DND-41 (cell line): Measurements from ENCODE around the gene NEK10.

Experiments
- ATAC-seq: fragments of 200-7000 bp; cut with Tn5 transposase; 3 replicates; pipeline ENCODE4 v1.9.1; 2021; ENCODE audit warnings: low read depth; ENCODE audit not compliant: insufficient read depth
- DNase-seq: peaks from one replicate; pipeline ENCODE4 v3.0.0-alpha.2; 2020
- H2AFZ ChIP-seq: 2 replicates; pipeline ENCODE4 v1.6.0; 2012; ENCODE audit warnings: low read depth, low read length
- H3K27ac ChIP-seq: 2 replicates; pipeline ENCODE4 v1.5.1; 2012; ENCODE audit warnings: low read length, inconsistent platforms
- H3K27me3 ChIP-seq: fragments of 200-600 bp; sonication (generic); 2 replicates; pipeline ENCODE4 v1.6.0; 2012; ENCODE audit warnings: low read length, mild to moderate bottlenecking, inconsistent platforms; ENCODE audit not compliant: insufficient read depth, poor library complexity
- H3K36me3 ChIP-seq: 2 replicates; pipeline ENCODE4 v1.5.1; 2012; ENCODE audit warnings: low read length, inconsistent platforms; ENCODE audit not compliant: insufficient read depth
- H3K4me1 ChIP-seq: 2 replicates; pipeline ENCODE4 v1.5.1; 2012; ENCODE audit warnings: mild to moderate bottlenecking, low read length; ENCODE audit not compliant: insufficient read depth
- H3K4me2 ChIP-seq: 2 replicates; pipeline ENCODE4 v1.6.0; 2012; ENCODE audit warnings: mild to moderate bottlenecking, moderate library complexity, low read length, inconsistent platforms; ENCODE audit not compliant: insufficient read depth
- H3K4me3 ChIP-seq, 2 experiments: fragments of 200-600 bp in 1 of 2; shearing (Covaris generic) in 1 of 2; 2 replicates each; pipeline ENCODE4 v1.5.1; 2012 to 2016; ENCODE audit warnings: inconsistent platforms in 2 of 2, low read length in 2 of 2, mild to moderate bottlenecking in 2 of 2, low read depth in 1 of 2, moderate library complexity in 1 of 2
- H3K79me2 ChIP-seq: 2 replicates; pipeline ENCODE4 v1.6.0; 2012; ENCODE audit warnings: low read length, inconsistent platforms; ENCODE audit not compliant: insufficient read depth
- H3K9ac ChIP-seq: 2 replicates; pipeline ENCODE4 v1.6.0; 2012; ENCODE audit warnings: low read depth, mild to moderate bottlenecking, inconsistent platforms, low read length, moderate library complexity
- H3K9me3 ChIP-seq: 2 replicates; pipeline ENCODE4 v1.5.1; 2012; ENCODE audit warnings: low read length, moderate library complexity, mild to moderate bottlenecking, inconsistent platforms; ENCODE audit not compliant: insufficient read depth, severe bottlenecking
- H4K20me1 ChIP-seq: 2 replicates; pipeline ENCODE4 v1.6.0; 2012; ENCODE audit warnings: low read length; ENCODE audit not compliant: insufficient read depth
- EZH2 ChIP-seq: IDR thresholded peaks from 3 replicates; pipeline ENCODE4 v1.6.1; 2012; ENCODE audit warnings: borderline replicate concordance, low read depth, mild to moderate bottlenecking, moderate library complexity, low read length, inconsistent platforms; ENCODE audit not compliant: severe bottlenecking
- TF ChIP-seq, protein P1 (sequence below): IDR thresholded peaks from 2 replicates; pipeline ENCODE4 v1.5.1; 2012; ENCODE audit warnings: borderline replicate concordance, low read length, moderate library complexity, mild to moderate bottlenecking; ENCODE audit not compliant: poor library complexity, severe bottlenecking; ENCODE audit errors: extremely low read depth

Gene NEK10

DNA sequence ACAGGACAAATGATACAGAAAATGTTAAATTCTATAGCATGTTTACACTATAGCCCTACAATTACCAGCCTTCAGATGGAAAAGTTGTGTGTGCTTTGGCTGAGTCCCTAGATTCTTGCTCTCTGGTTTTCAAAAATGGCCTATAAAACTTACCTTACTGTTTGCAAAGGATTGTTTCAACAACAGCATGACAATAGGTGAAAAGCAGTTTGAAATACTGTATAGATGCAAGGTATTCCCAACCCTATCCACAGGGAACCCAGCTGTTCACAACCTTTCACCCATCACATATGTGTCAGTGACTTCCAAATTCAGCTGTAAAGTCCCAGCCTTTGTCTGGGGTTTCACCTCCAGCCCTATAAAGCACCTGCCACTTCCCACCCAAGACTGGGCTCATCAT lies 97.3 kb downstream of the NEK10 start:
- no peak for TF ChIP-seq EZH2
- TF ChIP-seq, protein P1, sequence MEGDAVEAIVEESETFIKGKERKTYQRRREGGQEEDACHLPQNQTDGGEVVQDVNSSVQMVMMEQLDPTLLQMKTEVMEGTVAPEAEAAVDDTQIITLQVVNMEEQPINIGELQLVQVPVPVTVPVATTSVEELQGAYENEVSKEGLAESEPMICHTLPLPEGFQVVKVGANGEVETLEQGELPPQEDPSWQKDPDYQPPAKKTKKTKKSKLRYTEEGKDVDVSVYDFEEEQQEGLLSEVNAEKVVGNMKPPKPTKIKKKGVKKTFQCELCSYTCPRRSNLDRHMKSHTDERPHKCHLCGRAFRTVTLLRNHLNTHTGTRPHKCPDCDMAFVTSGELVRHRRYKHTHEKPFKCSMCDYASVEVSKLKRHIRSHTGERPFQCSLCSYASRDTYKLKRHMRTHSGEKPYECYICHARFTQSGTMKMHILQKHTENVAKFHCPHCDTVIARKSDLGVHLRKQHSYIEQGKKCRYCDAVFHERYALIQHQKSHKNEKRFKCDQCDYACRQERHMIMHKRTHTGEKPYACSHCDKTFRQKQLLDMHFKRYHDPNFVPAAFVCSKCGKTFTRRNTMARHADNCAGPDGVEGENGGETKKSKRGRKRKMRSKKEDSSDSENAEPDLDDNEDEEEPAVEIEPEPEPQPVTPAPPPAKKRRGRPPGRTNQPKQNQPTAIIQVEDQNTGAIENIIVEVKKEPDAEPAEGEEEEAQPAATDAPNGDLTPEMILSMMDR, result no peak
- ATAC-seq, result no peak
- no peak overlapping the region for H3K27ac ChIP-seq

DNA sequence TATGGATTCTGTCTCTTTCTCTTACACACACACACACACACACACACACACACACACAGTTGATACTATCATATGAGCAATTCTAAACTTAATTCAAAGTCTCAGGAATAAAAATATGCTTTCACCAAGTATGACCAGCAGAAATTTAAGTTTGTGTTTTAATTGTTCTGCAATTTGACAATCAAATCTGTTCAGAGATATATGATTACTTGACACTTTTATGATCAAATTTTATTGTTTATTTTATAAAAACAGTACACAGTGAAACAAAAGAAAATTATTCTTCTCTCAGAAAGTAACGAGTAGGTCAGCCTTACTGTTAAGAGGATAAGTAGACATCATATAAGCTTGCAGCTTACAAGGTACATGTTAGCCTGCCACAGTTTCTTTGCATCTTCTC lies 114.3 kb downstream of the NEK10 start:
- Histone ChIP-seq H4K20me1 (no peaks in the 10 kb centered on the region), H3K27me3 (no peaks in the 10 kb centered on the region), H2AFZ (no peak overlapping the region), H3K9me3 (no peaks in the 10 kb centered on the region), H3K4me1 (no peaks in the 10 kb centered on the region), H3K4me3 (no peak overlapping the region), H3K4me2 (no peak overlapping the region), H3K79me2 (no peaks in the 10 kb centered on the region), H3K27ac (no peak overlapping the region), H3K9ac (no peak overlapping the region), H3K36me3 (no peaks in the 10 kb centered on the region)
- TF ChIP-seq, protein P1, result no peak
- TF ChIP-seq EZH2, result no peak
- no peak for ATAC-seq
- no peak for DNase-seq

More for the DNA sequence above, 97.3 kb downstream of the NEK10 start:
- no peaks in the 10 kb centered on the region for H3K79me2 ChIP-seq
- H4K20me1 ChIP-seq, result no peaks in the 10 kb centered on the region
- H3K36me3 ChIP-seq, result no peaks in the 10 kb centered on the region
- no peak overlapping the region for H3K4me3 ChIP-seq
- H3K4me1 ChIP-seq, result no peaks in the 10 kb centered on the region
- no peak overlapping the region for H3K9ac ChIP-seq
- DNase-seq, result no peak
- peaks cover 2% of the 10 kb centered on the region for H3K9me3 ChIP-seq
- H3K4me2 ChIP-seq, result no peak overlapping the region
- no peak overlapping the region for H2AFZ ChIP-seq
- H3K27me3 ChIP-seq, result no peaks in the 10 kb centered on the region

DNA sequence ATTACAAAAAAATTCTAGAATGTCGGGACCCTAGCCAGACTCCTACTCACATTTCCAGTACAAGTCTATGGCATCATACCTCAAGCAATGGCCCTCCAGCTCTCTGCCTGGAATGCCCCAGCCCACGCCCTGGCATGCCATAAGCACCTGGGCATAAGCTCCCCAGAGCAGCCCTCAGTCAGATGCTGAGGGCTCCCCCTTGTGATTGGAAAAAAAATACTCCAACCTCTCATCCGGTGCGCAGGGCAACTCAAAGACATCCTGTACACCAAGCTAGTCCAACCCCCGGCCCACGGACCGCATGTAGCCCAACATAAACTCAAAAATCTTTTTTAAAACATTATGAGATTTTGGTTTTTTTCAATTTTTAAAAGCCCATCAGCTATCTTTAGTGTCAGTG lies 115.4 kb downstream of the NEK10 start:
- no peaks in the 10 kb centered on the region for H3K36me3 ChIP-seq
- no peak overlapping the region for H3K9ac ChIP-seq
- no peaks in the 10 kb centered on the region for H3K79me2 ChIP-seq
- H3K4me2 ChIP-seq, result no peak overlapping the region
- H3K4me1 ChIP-seq, result no peaks in the 10 kb centered on the region
- no peak overlapping the region for H2AFZ ChIP-seq
- H3K4me3 ChIP-seq, result no peak overlapping the region
- no peak for TF ChIP-seq EZH2
- TF ChIP-seq, protein P1, result peak; percentile 51
- no peaks in the 10 kb centered on the region for H3K27me3 ChIP-seq
- H3K27ac ChIP-seq, result no peak overlapping the region
- ATAC-seq, result peak; percentile 87
- no peaks in the 10 kb centered on the region for H4K20me1 ChIP-seq
- H3K9me3 ChIP-seq, result no peaks in the 10 kb centered on the region
- peak; percentile 26 for DNase-seq

DNA sequence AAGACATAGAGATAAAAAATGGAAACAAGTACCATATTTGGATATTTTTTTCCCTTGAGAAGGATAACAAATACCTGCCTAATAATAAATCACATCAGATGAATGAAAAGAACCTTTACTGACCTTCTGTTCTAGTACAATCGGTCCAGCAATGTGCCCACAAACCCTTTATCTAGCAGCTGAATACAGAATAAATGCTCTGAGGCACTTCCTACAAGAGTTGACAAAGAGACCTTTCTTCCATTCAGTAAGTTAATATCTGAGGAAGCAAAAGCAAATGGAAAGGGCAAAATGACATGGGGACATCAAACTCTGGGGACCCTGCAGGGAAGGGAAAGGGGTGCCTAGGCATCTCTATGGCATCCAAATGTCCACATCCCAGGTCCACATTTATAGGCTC lies 115.8 kb downstream of the NEK10 start:
- Histone ChIP-seq H3K79me2 (no peaks in the 10 kb centered on the region), H3K36me3 (no peaks in the 10 kb centered on the region), H2AFZ (no peak overlapping the region), H3K9ac (no peak overlapping the region), H3K9me3 (no peaks in the 10 kb centered on the region), H3K4me1 (no peaks in the 10 kb centered on the region), H3K27ac (no peak overlapping the region), H3K4me2 (no peak overlapping the region), H3K4me3 (no peak overlapping the region), H3K27me3 (no peaks in the 10 kb centered on the region), H4K20me1 (no peaks in the 10 kb centered on the region)
- ATAC-seq, result no peak
- no peak for DNase-seq
- TF ChIP-seq, protein P1, result no peak
- TF ChIP-seq EZH2, result no peak
